Measurements from ENCODE around the gene ACTMAP. TPM values are rescaled to one million over a fixed set of nuclear protein-coding genes. Genes with fewer than 3 reads are reported as not detected.

ACTMAP gene
- total and polyA plus RNA-seq, 2 of the 13 experiments (the other 11 are each of a cell fraction or from before 2014, with no cell fraction given), result 2.2 to 7.9 TPM

DNA sequence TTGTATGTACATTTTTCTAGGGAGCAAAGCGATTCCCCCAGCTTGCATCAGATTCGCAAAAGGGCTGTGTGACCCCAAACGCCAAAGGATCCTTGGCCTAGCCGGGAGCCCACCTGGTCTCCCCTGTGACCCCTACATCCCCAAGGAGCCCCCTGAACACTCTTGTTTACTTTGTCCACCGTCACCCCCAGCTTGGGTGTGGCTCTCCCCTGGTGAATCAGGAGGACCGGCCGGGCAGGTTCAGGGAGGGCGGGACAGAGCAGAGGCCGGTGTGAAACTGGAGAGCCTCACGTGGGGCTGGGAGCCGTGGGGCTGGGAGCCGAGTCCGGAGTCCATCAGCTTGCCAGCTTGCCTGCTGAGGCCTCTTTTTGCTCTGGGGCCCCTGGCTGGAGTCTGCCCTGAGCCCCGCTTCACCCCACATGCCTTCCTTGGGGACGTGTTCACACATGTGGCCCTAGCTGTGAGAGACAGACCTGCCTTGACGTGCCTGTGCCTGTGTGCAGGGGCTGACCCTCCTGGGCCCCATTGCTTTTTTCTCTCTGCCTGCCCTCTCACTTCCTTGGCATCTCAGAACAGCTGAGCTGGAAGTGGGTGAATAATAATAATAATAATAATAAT is 31.4 kb downstream of the ACTMAP start (continued):
- TF ChIP-seq, protein P1, sequence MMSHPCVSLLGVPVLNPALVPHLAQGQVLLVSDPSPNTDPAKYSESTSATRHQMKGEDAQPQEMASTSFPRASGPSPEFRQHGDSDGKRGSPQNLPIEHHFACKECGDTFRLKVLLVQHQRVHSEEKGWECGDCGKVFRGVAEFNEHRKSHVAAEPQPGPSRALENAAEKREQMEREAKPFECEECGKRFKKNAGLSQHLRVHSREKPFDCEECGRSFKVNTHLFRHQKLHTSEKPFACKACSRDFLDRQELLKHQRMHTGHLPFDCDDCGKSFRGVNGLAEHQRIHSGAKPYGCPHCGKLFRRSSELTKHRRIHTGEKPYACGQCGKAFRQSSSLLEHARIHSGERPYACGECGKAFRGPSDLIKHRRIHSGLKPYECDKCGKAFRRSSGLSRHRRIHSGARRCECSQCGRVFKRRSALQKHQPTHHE (CRISPR knock-in tag; IDR thresholded peaks at IDR 0.05; ENCODE audit: borderline replicate concordance), result no peak
- TF ChIP-seq, protein P2, sequence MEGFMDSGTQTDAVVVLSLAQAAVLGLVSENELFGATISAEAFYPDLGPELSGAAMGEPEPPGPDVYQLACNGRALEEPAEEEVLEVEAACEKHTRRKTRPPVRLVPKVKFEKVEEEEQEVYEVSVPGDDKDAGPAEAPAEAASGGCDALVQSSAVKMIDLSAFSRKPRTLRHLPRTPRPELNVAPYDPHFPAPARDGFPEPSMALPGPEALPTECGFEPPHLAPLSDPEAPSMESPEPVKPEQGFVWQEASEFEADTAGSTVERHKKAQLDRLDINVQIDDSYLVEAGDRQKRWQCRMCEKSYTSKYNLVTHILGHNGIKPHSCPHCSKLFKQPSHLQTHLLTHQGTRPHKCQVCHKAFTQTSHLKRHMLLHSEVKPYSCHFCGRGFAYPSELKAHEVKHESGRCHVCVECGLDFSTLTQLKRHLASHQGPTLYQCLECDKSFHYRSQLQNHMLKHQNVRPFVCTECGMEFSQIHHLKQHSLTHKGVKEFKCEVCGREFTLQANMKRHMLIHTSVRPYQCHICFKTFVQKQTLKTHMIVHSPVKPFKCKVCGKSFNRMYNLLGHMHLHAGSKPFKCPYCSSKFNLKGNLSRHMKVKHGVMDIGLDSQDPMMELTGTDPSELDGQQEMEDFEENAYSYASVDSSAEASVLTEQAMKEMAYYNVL (CRISPR knock-in tag; IDR thresholded peaks at IDR 0.05; ENCODE audit: borderline replicate concordance), result no peak; the same call in 1 of the 2 replicates
- TF ChIP-seq ETV6 (CRISPR knock-in tag; conservative IDR thresholded peaks at IDR 0.05) (no peak), ERF (CRISPR knock-in tag; IDR thresholded peaks at IDR 0.05) (no peak), SATB2 (CRISPR knock-in tag; IDR thresholded peaks at IDR 0.05) (no peak), PAWR (CRISPR knock-in tag; IDR thresholded peaks at IDR 0.05; ENCODE audit: borderline replicate concordance) (no peak), HDAC6 (IDR thresholded peaks at IDR 0.05; ENCODE audit: low read depth, low read length) (no peak), ZNF180 (CRISPR knock-in tag; IDR thresholded peaks at IDR 0.05; ENCODE audit: borderline replicate concordance, low read depth) (no peak), RBM39 (IDR thresholded peaks at IDR 0.05; ENCODE audit: low read depth, low read length, poor library complexity, severe bottlenecking) (peak; percentile 42)
- TF ChIP-seq, protein P3, sequence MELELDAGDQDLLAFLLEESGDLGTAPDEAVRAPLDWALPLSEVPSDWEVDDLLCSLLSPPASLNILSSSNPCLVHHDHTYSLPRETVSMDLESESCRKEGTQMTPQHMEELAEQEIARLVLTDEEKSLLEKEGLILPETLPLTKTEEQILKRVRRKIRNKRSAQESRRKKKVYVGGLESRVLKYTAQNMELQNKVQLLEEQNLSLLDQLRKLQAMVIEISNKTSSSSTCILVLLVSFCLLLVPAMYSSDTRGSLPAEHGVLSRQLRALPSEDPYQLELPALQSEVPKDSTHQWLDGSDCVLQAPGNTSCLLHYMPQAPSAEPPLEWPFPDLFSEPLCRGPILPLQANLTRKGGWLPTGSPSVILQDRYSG (CRISPR knock-in tag; IDR thresholded peaks at IDR 0.05), result no peak
- TF ChIP-seq, protein P4, sequence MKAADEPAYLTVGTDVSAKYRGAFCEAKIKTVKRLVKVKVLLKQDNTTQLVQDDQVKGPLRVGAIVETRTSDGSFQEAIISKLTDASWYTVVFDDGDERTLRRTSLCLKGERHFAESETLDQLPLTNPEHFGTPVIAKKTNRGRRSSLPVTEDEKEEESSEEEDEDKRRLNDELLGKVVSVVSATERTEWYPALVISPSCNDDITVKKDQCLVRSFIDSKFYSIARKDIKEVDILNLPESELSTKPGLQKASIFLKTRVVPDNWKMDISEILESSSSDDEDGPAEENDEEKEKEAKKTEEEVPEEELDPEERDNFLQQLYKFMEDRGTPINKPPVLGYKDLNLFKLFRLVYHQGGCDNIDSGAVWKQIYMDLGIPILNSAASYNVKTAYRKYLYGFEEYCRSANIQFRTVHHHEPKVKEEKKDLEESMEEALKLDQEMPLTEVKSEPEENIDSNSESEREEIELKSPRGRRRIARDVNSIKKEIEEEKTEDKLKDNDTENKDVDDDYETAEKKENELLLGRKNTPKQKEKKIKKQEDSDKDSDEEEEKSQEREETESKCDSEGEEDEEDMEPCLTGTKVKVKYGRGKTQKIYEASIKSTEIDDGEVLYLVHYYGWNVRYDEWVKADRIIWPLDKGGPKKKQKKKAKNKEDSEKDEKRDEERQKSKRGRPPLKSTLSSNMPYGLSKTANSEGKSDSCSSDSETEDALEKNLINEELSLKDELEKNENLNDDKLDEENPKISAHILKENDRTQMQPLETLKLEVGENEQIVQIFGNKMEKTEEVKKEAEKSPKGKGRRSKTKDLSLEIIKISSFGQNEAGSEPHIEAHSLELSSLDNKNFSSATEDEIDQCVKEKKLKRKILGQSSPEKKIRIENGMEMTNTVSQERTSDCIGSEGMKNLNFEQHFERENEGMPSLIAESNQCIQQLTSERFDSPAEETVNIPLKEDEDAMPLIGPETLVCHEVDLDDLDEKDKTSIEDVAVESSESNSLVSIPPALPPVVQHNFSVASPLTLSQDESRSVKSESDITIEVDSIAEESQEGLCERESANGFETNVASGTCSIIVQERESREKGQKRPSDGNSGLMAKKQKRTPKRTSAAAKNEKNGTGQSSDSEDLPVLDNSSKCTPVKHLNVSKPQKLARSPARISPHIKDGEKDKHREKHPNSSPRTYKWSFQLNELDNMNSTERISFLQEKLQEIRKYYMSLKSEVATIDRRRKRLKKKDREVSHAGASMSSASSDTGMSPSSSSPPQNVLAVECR (CRISPR knock-in tag; IDR thresholded peaks at IDR 0.05; ENCODE audit: borderline replicate concordance), result peak; percentile 89
- TF ChIP-seq, protein P5, sequence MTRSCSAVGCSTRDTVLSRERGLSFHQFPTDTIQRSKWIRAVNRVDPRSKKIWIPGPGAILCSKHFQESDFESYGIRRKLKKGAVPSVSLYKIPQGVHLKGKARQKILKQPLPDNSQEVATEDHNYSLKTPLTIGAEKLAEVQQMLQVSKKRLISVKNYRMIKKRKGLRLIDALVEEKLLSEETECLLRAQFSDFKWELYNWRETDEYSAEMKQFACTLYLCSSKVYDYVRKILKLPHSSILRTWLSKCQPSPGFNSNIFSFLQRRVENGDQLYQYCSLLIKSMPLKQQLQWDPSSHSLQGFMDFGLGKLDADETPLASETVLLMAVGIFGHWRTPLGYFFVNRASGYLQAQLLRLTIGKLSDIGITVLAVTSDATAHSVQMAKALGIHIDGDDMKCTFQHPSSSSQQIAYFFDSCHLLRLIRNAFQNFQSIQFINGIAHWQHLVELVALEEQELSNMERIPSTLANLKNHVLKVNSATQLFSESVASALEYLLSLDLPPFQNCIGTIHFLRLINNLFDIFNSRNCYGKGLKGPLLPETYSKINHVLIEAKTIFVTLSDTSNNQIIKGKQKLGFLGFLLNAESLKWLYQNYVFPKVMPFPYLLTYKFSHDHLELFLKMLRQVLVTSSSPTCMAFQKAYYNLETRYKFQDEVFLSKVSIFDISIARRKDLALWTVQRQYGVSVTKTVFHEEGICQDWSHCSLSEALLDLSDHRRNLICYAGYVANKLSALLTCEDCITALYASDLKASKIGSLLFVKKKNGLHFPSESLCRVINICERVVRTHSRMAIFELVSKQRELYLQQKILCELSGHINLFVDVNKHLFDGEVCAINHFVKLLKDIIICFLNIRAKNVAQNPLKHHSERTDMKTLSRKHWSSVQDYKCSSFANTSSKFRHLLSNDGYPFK (CRISPR knock-in tag; IDR thresholded peaks at IDR 0.05; ENCODE audit: borderline replicate concordance), result no peak
- TF ChIP-seq, protein P6, sequence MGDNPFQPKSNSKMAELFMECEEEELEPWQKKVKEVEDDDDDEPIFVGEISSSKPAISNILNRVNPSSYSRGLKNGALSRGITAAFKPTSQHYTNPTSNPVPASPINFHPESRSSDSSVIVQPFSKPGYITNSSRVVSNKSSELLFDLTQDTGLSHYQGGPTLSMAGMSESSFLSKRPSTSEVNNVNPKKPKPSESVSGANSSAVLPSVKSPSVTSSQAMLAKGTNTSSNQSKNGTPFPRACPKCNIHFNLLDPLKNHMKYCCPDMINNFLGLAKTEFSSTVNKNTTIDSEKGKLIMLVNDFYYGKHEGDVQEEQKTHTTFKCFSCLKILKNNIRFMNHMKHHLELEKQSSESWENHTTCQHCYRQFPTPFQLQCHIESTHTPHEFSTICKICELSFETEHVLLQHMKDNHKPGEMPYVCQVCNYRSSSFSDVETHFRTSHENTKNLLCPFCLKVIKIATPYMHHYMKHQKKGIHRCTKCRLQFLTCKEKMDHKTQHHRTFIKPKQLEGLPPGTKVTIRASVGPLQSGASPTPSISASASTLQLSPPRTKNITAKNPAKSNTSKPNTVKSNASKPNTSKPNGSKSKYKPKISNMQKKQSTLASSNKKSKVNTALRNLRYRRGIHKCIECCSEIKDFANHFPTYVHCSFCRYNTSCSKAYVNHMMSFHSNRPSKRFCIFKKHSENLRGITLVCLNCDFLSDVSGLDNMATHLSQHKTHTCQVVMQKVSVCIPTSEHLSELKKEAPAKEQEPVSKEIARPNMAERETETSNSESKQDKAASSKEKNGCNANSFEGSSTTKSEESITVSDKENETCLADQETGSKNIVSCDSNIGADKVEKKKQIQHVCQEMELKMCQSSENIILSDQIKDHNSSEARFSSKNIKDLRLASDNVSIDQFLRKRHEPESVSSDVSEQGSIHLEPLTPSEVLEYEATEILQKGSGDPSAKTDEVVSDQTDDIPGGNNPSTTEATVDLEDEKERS (CRISPR knock-in tag; IDR thresholded peaks at IDR 0.05), result no peak
